ENCODE results near the gene HHAT.

DNA sequence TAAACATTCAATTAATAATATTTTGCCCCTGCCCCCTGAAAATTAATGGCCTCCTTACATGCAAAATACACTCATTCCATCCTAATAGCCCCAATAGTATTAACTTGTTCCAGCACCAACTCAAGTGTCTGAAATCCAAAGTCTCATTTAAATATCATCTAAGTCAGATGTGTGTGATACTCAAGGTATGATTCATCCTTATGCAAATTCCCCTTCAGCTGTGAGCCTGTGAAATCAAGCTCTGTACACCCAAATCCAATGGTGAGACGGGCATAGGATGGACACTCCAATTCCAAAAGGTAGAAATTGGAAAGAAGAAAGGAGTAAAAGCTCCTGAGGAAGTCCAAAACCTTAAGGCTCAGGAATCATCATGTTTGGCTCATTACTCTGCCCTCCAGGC, 83.5 kb downstream of the HHAT start:
- TF ChIP-seq POLR2A (IDR thresholded peaks at IDR 0.05; ENCODE audit: low read length) (no peak), GATA1 (IDR thresholded peaks at IDR 0.05; ENCODE audit: low read depth, low read length) (no peak)
